Measurements from ENCODE around the gene PRTFDC1. TPM values are rescaled to one million over a fixed set of nuclear protein-coding genes. Genes with fewer than 3 reads are reported as not detected.

Gene PRTFDC1
- total RNA-seq, 4 donors from 2014 or later: 0.15 to 2.2 (median 1.8) TPM

GRCh38 chr10:24931236-24931635, 21.2 kb downstream of the PRTFDC1 start:
- Histone ChIP-seq H3K36me3 (no peaks in the 10 kb centered on the region), H3K27ac (no peak overlapping the region), H3K27me3 (no peaks in the 10 kb centered on the region), H3K4me1 (no peaks in the 10 kb centered on the region), H3K4me3 (no peak overlapping the region), H3K9me3 (no peaks in the 10 kb centered on the region)
- intact Hi-C loops (cut with DNase I): no loop called here
- 88 to 100% methylated on average over 1 of the region's 1 CpG for WGBS, 2 donors
- no peak for DNase-seq
- TF ChIP-seq POLR2A (IDR thresholded peaks at IDR 0.05) (no peak), CTCF (IDR thresholded peaks at IDR 0.05) (no peak)

GRCh38 chr10:24930427-24930826, 22.0 kb downstream of the PRTFDC1 start:
- no peaks in the 10 kb centered on the region for H3K9me3 ChIP-seq
- H3K4me1 ChIP-seq: no peaks in the 10 kb centered on the region
- H3K27ac ChIP-seq: no peak overlapping the region
- intact Hi-C loops (cut with DNase I): no loop called here
- H3K4me3 ChIP-seq: no peak overlapping the region
- WGBS, 2 donors: 83 to 88% methylated on average over 2 of the region's 2 CpGs
- no peaks in the 10 kb centered on the region for H3K36me3 ChIP-seq
- DNase-seq: no peak
- TF ChIP-seq POLR2A (IDR thresholded peaks at IDR 0.05) (no peak), CTCF (IDR thresholded peaks at IDR 0.05) (no peak)
- H3K27me3 ChIP-seq: no peaks in the 10 kb centered on the region

- WGBS, 2 donors: 87 to 88% methylated on average over 4 of the region's 4 CpGs
- no peak overlapping the region for H3K27ac ChIP-seq
- H3K9me3 ChIP-seq: no peaks in the 10 kb centered on the region
- intact Hi-C loops (cut with DNase I): no loop called here
- no peaks in the 10 kb centered on the region for H3K4me1 ChIP-seq
- TF ChIP-seq CTCF (IDR thresholded peaks at IDR 0.05) (no peak), POLR2A (IDR thresholded peaks at IDR 0.05) (no peak)
- H3K27me3 ChIP-seq: no peaks in the 10 kb centered on the region
- no peaks in the 10 kb centered on the region for H3K36me3 ChIP-seq
- no peak overlapping the region for H3K4me3 ChIP-seq
- DNase-seq: no peak
Measured at GRCh38 chr10:24929904-24930303, 22.5 kb downstream of the PRTFDC1 start.

GRCh38 chr10:24929056-24929544, 23.3 kb downstream of the PRTFDC1 start:
- Histone ChIP-seq H3K27ac (no peak overlapping the region), H3K4me1 (no peaks in the 10 kb centered on the region), H3K4me3 (no peak overlapping the region), H3K27me3 (no peaks in the 10 kb centered on the region), H3K36me3 (no peaks in the 10 kb centered on the region), H3K9me3 (no peaks in the 10 kb centered on the region)
- TF ChIP-seq CTCF (IDR thresholded peaks at IDR 0.05) (no peak), POLR2A (IDR thresholded peaks at IDR 0.05) (no peak)
- no peak for DNase-seq
- intact Hi-C loops (cut with DNase I): no loop called here
- 68 to 78% methylated on average over 4 of the region's 4 CpGs for WGBS, 2 donors

- intact Hi-C loops (cut with DNase I): no loop called here
- no peak overlapping the region for H3K4me3 ChIP-seq
- no peak for TF ChIP-seq CTCF (IDR thresholded peaks at IDR 0.05)
- TF ChIP-seq POLR2A (IDR thresholded peaks at IDR 0.05): no peak
- H3K27me3 ChIP-seq: no peaks in the 10 kb centered on the region
- H3K4me1 ChIP-seq: no peaks in the 10 kb centered on the region
- no peaks in the 10 kb centered on the region for H3K36me3 ChIP-seq
- no peak overlapping the region for H3K27ac ChIP-seq
- H3K9me3 ChIP-seq: no peaks in the 10 kb centered on the region
- WGBS, 2 donors: 84 to 87% methylated on average over 3 of the region's 3 CpGs
- no peak for DNase-seq
Measured at GRCh38 chr10:24928163-24928562, 24.2 kb downstream of the PRTFDC1 start.

Measured in esophagus squamous epithelium (tissue), 5 donors.